K562 (cell line): ENCODE results near the gene PDPK1. TPM values are rescaled to one million over a fixed set of nuclear protein-coding genes. Genes with fewer than 3 reads are reported as not detected.
A peak's percentile ranks its signal among the peaks of the same experiment; 100 is the strongest.
"Not testable (repeated sequence)": the region's sequence is repeated elsewhere in the genome, so short reads cannot be mapped to it uniquely, and the experiment has no call there.

Experiments
- ATAC-seq: fragments of 200-7000 bp; cut with Tn5 transposase; 3 replicates; pipeline ENCODE4 v1.9.1; 2020; ENCODE audit warnings: moderate library complexity
- BruUV-seq: library from RNA; stranded (reverse); fragments of 400-500 nt; replicated peaks from 2 replicates; lab custom pipeline; 2021; lab: Mats Ljungman, UMichigan
- CTCF ChIA-PET: fragments of 300-600 bp; formaldehyde crosslinking; extraction: SDS; loops from one replicate; lab custom pipeline; 2021; ENCODE audit warnings: low intra/inter-chr PET ratio; lab: Yijun Ruan, JAX
- POLR2A ChIA-PET: fragments of 300-600, 350-650 bp; sonication (Branson Sonifier 250); formaldehyde crosslinking; extraction: SDS; loops from one replicate; lab custom pipeline; 2021; ENCODE audit warnings: antibody characterized with exemption, inconsistent platforms; lab: Yijun Ruan, JAX
- DNase-seq, 4 experiments: peaks; one replicate each; pipeline versions ENCODE4 v3.0.0 to v3.0.0-alpha.2; 2011 to 2018; ENCODE audit warnings: low spot score in 3 of 4, mixed read lengths in 3 of 4; ENCODE audit errors: extremely low read depth in 1 of 4
- FAIRE-seq: peaks from 2 replicates; lab custom pipeline; 2011; peaks lifted over from hg19 to GRCh38; lab: Jason Lieb, UNC
- H2AFZ ChIP-seq: 2 replicates; pipeline ENCODE4 v1.6.0; 2011; ENCODE audit warnings: low read depth, low read length, control low read depth, inconsistent platforms
- H3K27ac ChIP-seq: fragments of 200-600 bp; 3 replicates; pipeline ENCODE4 v1.8.0; 2011; ENCODE audit warnings: low read depth, mild to moderate bottlenecking, control low read depth, inconsistent platforms, low read length, moderate library complexity, mixed read lengths; ENCODE audit errors: extremely low read depth
- H3K27me3 ChIP-seq, 2 experiments: fragments of 300-600 bp in 1 of 2; 2 replicates in 1 of 2; 3 replicates in 1 of 2; pipeline versions ENCODE4 v1.6.0 to v1.8.0; 2011; ENCODE audit warnings: inconsistent platforms in 2 of 2, low read length in 2 of 2, mild to moderate bottlenecking in 1 of 2, mixed read lengths in 1 of 2, moderate library complexity in 1 of 2; ENCODE audit not compliant: control insufficient read depth in 2 of 2, insufficient read depth in 2 of 2
- H3K36me3 ChIP-seq: fragments of 300-600 bp; 3 replicates; pipeline ENCODE4 v1.8.0; 2011; ENCODE audit warnings: mild to moderate bottlenecking, low read length, inconsistent platforms; ENCODE audit not compliant: control insufficient read depth, insufficient read depth
- H3K4me1 ChIP-seq, 2 experiments: fragments of 200-600 bp in 1 of 2; replicated peaks in 1 of 2; 2 replicates in 1 of 2; 3 replicates in 1 of 2; pipeline versions ENCODE4 v1.5.1 to v1.8.0; 2011; ENCODE audit warnings: inconsistent platforms in 2 of 2, low read length in 2 of 2, mild to moderate bottlenecking in 1 of 2, mixed read lengths in 1 of 2, moderate library complexity in 1 of 2; ENCODE audit not compliant: control insufficient read depth in 2 of 2, insufficient read depth in 2 of 2
- H3K4me2 ChIP-seq: 2 replicates; pipeline ENCODE4 v1.6.1; 2011; ENCODE audit warnings: low read length, control low read depth, inconsistent platforms, mixed read lengths; ENCODE audit not compliant: insufficient read depth
- H3K4me3 ChIP-seq: fragments of 200-600 bp; sonication (generic), shearing (Covaris generic); 2 replicates; pipeline ENCODE4 v1.5.1; 2016; ENCODE audit warnings: control low read depth, inconsistent platforms
- H3K79me2 ChIP-seq: fragments of 200-600 bp; 3 replicates; pipeline ENCODE4 v1.8.0; 2011; ENCODE audit warnings: low read length, inconsistent platforms; ENCODE audit not compliant: control insufficient read depth, insufficient read depth
- H3K9ac ChIP-seq, 2 experiments: 2 replicates each; pipeline versions ENCODE4 v1.6.0 to v1.6.1; 2011; ENCODE audit warnings: low read depth in 2 of 2, low read length in 2 of 2, control low read depth in 1 of 2, inconsistent platforms in 1 of 2, mild to moderate bottlenecking in 1 of 2, mixed read lengths in 1 of 2; ENCODE audit not compliant: insufficient read depth in 1 of 2
- H3K9me1 ChIP-seq: one replicate; pipeline ENCODE4 v1.6.0; 2011; ENCODE audit warnings: inconsistent platforms, mild to moderate bottlenecking, low read length, moderate library complexity; ENCODE audit not compliant: control insufficient read depth, insufficient read depth
- H3K9me3 ChIP-seq: replicated peaks from 2 replicates; pipeline ENCODE4 v1.5.1; 2011; ENCODE audit warnings: low read depth, low read length, inconsistent platforms; ENCODE audit not compliant: control insufficient read depth, insufficient read depth
- H4K20me1 ChIP-seq: replicated peaks from 2 replicates; pipeline ENCODE4 v1.6.1; 2011; ENCODE audit warnings: low read length, inconsistent platforms, mixed read lengths; ENCODE audit not compliant: control insufficient read depth, insufficient read depth
- CBFA2T3 ChIP-seq: fragments of 450-650 bp; IDR thresholded peaks from 2 replicates; pipeline ENCODE4 v1.6.1; 2017
- CEBPB ChIP-seq: fragments of 450-650 bp; IDR thresholded peaks from 2 replicates; pipeline ENCODE4 v1.6.1; 2016; ENCODE audit warnings: missing genetic modification characterization, missing compliant biosample characterization
- CXXC5 ChIP-seq: fragments of 250-450 bp; sonication (Bioruptor Pico); IDR thresholded peaks from 2 replicates; pipeline ENCODE4 v1.8.0; 2022; ENCODE audit warnings: inconsistent platforms, mild to moderate bottlenecking, moderate library complexity
- DPF2 ChIP-seq: fragments of 450-650 bp; IDR thresholded peaks from 2 replicates; pipeline ENCODE4 v1.6.1; 2016
- TRIM24 ChIP-seq, 2 experiments: fragments of 450-650 bp; IDR thresholded peaks; 2 replicates each; pipeline ENCODE4 v1.6.1; 2016
- WGBS: fragments of 100-300 bp; shearing (Covaris generic); methylation state at CpG from one replicate; pipeline ENCODE4 v1.1.6; 2016; ENCODE audit warnings: low coverage, mixed read lengths; ENCODE audit not compliant: insufficient coverage; ENCODE audit errors: missing lambda C conversion rate; 5-methylcytosine and 5-hydroxymethylcytosine counted together
- in situ Hi-C: fragments of 300-500 bp; cut with MboI; formaldehyde crosslinking; loops from 4 replicates; pipeline ENCODE4 v1.15.0; 2018; ENCODE audit warnings: inconsistent platforms, mixed read lengths
- intact Hi-C: fragments of 100-400 bp; cut with micrococcal nuclease; formaldehyde crosslinking; loops from 2 replicates; pipeline ENCODE4 v1.14.2; 2022
- polyA plus RNA-seq, 8 experiments: library from polyadenylated mRNA; depleted of rRNA in 4 of 8; stranded (reverse) in 5 of 8; unstranded in 3 of 8; fragments of >200 nt; fragmentation: Nextera tagmentation in 2 of 8; fragmentation: Illumina TruSeq in 1 of 8; extraction: Ambion mirVana in 2 of 8; extraction: Trizol in 1 of 8; gene quantifications; 2 replicates each; pipeline versions ENCODE4 v1.2.1 to v1.2.3, GENCODE V29; 2011 to 2014; ENCODE audit warnings: inconsistent platforms in 1 of 8, missing spikeins in 1 of 8
- total RNA-seq, 7 experiments: library from RNA; depleted of rRNA in 6 of 7; stranded (reverse); fragments of >200 nt in 6 of 7; fragmentation: Illumina TruSeq in 2 of 7; extraction: Trizol in 2 of 7; gene quantifications; 2 replicates each; pipeline versions ENCODE4 v1.2.1 to v1.2.3, GENCODE V29; 2011 to 2021; ENCODE audit warnings: low replicate concordance in 1 of 7

Gene PDPK1
- total and polyA plus RNA-seq, 9 of the 15 experiments (the other 6 are each of a cell fraction or from before 2014, with no cell fraction given) = 4.0 to 37.2 (median 18.7) TPM

DNA sequence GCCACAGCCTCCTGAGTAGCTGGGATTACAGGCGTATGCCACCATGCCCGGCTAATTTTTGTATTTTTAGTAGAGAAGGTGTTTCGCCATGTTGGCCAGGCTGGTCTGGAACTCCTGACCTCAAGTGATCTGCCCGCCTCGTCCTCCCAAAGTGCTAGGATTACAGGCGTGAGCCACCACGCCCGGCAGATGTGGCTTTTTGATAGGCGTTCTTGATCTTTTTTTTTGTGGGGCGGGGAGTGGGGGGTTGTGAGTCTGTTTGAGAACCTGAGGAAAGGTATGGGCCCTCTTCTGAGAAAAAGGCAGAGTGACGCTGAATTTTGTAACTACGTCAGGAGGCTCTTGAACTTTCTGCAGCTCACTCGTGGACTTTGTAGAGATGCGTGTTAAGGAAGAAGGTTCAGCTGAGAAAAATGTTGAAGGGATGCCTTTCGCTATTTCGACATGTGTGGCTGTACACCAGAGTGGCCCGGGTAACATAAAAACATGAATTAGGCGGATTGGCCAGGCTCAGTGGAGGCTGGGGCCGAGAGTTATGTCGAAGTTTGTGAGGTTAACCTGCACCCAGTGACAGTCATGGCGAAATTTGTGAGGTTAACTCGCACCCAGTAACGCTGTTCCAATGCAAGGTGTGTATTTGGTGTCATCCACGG is 1.5 kb downstream of the PDPK1 start:
- CTCF ChIA-PET, H3K9me3 ChIP-seq, H3K27me3 ChIP-seq, H3K9ac ChIP-seq, intact Hi-C loops, H3K27ac ChIP-seq, FAIRE-seq, in situ Hi-C loops, ATAC-seq, H2AFZ ChIP-seq, H4K20me1 ChIP-seq, H3K9me1 ChIP-seq: not testable (repeated sequence)
- peak in 1 of 4 experiments; percentile 42 for DNase-seq
- TF ChIP-seq TRIM24 (IDR thresholded peaks at IDR 0.05) = peak; percentile 31 to 48; a peak in 2 of 4 replicates
- TF ChIP-seq CXXC5 (CRISPR knock-in tag) = peak; percentile 28; the same call in 1 of the 2 replicates
- 0 out of 2 replicates have a peak, but pooled peaks have one; percentile 24 for TF ChIP-seq DPF2
- 0 out of 2 replicates have a peak, but pooled peaks have one; percentile 30 for TF ChIP-seq CEBPB (tag)
- TF ChIP-seq CBFA2T3 = peak; percentile 51
- Histone ChIP-seq H3K4me2 (0 out of 2 replicates have a peak overlapping the region, but pooled peaks have one; percentile 3), H3K79me2 (peaks cover 37% of the 10 kb centered on the region), H3K36me3 (peaks cover 16% of the 10 kb centered on the region; the same call in 2 of the 3 replicates), H3K4me3 (0 out of 2 replicates have a peak overlapping the region, but pooled peaks have one; percentile 73), H3K4me1 (peaks cover 12 to 25% of the 10 kb centered on the region in 2 experiments; a peak in 4 of 5 replicates)
- POLR2A ChIA-PET = interaction anchor here (0.6 kb wide), 1 partner anchor 20 kb away, joined by 4 read pairs; no protein-coding TSS in a partner anchor
- BruUV-seq = TSS peak; percentile 51
- 63% methylated on average over 24 of the region's 24 CpGs for WGBS
